ENCODE data around the gene HES5.
"Not testable (repeated sequence)": the region's sequence is repeated elsewhere in the genome, so short reads cannot be mapped to it uniquely, and the experiment has no call there.

The HES5 gene, protein sequence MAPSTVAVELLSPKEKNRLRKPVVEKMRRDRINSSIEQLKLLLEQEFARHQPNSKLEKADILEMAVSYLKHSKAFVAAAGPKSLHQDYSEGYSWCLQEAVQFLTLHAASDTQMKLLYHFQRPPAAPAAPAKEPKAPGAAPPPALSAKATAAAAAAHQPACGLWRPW

GRCh38 chr1:2529784-2530512 is at the start of gene HES5:
TSS of gene HES5 (minus strand) at chr1:2530263. CDS start at chr1:2530164, 99 bp downstream.
- TF ChIP-seq, protein P1, sequence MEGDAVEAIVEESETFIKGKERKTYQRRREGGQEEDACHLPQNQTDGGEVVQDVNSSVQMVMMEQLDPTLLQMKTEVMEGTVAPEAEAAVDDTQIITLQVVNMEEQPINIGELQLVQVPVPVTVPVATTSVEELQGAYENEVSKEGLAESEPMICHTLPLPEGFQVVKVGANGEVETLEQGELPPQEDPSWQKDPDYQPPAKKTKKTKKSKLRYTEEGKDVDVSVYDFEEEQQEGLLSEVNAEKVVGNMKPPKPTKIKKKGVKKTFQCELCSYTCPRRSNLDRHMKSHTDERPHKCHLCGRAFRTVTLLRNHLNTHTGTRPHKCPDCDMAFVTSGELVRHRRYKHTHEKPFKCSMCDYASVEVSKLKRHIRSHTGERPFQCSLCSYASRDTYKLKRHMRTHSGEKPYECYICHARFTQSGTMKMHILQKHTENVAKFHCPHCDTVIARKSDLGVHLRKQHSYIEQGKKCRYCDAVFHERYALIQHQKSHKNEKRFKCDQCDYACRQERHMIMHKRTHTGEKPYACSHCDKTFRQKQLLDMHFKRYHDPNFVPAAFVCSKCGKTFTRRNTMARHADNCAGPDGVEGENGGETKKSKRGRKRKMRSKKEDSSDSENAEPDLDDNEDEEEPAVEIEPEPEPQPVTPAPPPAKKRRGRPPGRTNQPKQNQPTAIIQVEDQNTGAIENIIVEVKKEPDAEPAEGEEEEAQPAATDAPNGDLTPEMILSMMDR (IDR thresholded peaks at IDR 0.05; ENCODE audit: low read depth, low read length), result no peak
- H3K4me3 ChIP-seq (ENCODE audit: low read depth, low read length), result 0 out of 2 replicates have a peak within 1 kb of the TSS, but pooled peaks have one; percentile 8

DNA sequence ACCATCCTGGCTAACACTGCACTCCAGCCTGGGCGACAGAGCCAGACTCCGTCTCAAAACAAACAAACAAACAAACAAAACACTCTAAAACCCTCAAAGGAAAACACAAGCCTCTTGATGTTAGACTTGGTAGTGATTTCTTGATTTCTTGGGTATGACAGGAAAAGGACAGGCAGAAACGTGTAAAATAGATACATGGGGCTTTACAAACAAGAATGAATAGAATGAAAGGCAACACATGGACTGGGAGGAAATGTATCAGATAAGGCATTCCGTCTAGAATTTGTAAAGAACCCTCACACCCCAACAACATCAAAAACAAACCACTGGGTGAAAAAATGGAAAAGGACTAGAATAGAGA is 48.7 kb upstream of the HES5 start:
- TF ChIP-seq, protein P1 (IDR thresholded peaks at IDR 0.05; ENCODE audit: low read depth, low read length), result no peak
- H3K4me3 ChIP-seq (ENCODE audit: low read depth, low read length), result no peak overlapping the region

DNA sequence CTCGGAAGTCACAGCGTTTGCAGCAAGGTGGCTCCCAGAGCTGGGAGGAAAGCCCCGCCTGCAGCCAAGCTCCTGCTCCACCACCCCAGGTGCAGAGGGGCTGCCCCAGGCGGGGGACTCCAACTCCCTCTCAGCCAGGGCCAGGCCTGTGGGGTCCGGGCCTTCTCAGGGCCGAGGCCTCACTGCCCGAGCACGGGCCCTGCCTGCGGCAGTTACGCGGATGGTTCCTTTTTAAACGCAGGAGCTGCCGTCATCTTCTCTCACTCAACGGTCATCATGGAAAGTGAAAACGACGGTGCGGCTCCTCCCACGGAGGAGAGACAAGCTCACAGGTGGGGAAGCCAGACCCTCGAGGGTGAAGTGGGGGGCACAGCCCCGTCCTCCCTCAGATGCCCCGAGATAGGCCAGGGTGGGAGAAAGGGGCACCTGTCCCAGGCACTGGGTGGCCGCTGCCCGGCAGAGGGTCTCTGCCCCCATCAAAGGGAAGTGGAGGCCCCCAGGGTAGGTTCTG is 47.6 kb upstream of the HES5 start:
- H3K4me3 ChIP-seq (ENCODE audit: low read depth, low read length), result not testable (repeated sequence)

GRCh38 chr1:2575801-2576663 is 46.0 kb upstream of the HES5 start:
- no peak overlapping the region for H3K4me3 ChIP-seq (ENCODE audit: low read depth, low read length)

DNA sequence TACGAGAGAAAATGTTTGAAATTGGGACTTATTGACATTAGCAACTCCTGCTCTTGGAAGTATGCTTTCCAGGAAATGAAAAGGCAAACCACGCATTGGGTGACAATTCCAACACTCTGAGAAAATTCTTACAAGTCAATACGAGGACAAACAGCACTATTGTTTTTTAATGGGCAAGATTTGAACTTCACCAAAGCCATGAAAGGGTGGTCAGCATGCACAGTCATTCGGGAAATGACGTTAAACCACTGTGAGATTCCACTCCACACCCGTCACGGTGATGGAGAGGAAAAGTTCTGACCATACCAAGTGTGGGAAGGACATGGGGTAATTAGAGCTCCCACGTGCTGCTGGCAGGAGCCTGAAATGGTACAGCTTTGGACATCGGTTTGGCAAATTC is 44.3 kb upstream of the HES5 start:
- TF ChIP-seq, protein P1 (IDR thresholded peaks at IDR 0.05; ENCODE audit: low read depth, low read length), result no peak
- no peak overlapping the region for H3K4me3 ChIP-seq (ENCODE audit: low read depth, low read length)

More at GRCh38 chr1:2575801-2576663, 46.0 kb upstream of the HES5 start:
- TF ChIP-seq, protein P1 (IDR thresholded peaks at IDR 0.05; ENCODE audit: low read depth, low read length), result no peak

DNA sequence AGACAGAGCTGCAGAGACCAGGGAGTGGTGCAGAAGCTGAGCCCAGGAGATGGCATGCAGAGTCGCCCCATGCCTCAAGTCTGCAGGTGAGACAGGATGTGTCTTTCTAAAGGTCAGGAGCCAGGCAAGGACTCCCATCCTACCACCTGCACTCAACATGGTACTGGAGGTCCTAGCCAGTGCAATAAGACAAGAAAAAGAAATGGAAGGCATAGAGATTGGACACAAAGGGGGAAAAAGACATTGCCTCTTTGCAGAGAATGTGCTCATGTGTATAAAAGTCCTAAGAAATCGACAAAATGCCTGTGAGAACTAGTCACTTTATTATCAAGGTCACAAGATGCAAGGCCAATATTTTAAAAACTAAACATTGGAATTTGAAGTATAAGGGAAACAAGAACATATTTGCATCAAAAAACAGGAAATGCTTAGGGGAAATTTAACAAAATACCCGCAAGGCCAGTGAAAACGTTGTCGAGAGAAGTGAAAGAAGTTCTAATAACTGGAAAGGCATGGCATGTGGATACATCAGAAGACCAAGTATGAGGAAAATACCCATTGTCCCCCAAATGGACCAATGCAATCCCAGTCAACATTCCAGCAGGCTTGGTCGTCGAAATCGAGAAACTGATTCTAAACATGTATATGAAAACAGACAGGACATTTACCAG is 43.3 kb upstream of the HES5 start:
- TF ChIP-seq, protein P1 (IDR thresholded peaks at IDR 0.05; ENCODE audit: low read depth, low read length), result no peak
- no peak overlapping the region for H3K4me3 ChIP-seq (ENCODE audit: low read depth, low read length)

DNA sequence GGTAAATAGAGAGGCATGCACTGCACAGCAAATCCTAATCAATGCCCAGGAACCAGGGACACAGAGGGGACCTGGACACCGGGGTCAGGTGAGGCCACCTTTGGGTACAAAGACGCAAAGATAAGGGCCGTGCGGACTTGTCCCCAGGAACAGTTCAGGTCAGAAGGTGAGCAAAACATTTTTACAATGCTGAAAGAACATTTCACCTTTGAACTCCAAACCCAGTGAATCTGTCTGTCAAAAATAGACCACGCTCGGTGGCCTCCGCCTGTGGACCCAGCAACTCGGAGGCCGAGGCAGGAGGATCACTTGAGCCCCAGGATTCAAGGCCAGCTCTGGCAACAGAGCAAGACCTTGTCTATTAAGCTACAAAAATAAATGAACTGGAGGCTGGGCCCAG is 41.3 kb upstream of the HES5 start:
- TF ChIP-seq, protein P1 (IDR thresholded peaks at IDR 0.05; ENCODE audit: low read depth, low read length), result no peak
- no peak overlapping the region for H3K4me3 ChIP-seq (ENCODE audit: low read depth, low read length)

Measured in WI38 (cell line).